Measurements from ENCODE around the gene PRR12. TPM values are rescaled to one million over a fixed set of nuclear protein-coding genes. Genes with fewer than 3 reads are reported as not detected.

The PRR12 gene
- total RNA-seq, result 7.4 and 16.8 TPM in 2 replicates

GRCh38 chr19:49590971-49591730 is at the start of gene PRR12:
PRR12 (plus strand) TSS chr19:49591182; CDS start chr19:49591655, 473 bp downstream.

GRCh38 chr19:49580264-49581006 is 10.5 kb upstream of the PRR12 start, which contains the start of gene NOSIP:
NOSIP (minus strand) TSS chr19:49580556; CDS start chr19:49560691, 19,865 bp downstream.

GRCh38 chr19:49581007-49581508 is 9.9 kb upstream of the PRR12 start, which contains the start of gene PRRG2:
PRRG2 (plus strand) TSS chr19:49581316; CDS start chr19:49583220, 1,904 bp downstream.

GRCh38 chr19:49640113-49640898 is 49.3 kb downstream of the PRR12 start, which contains the start of gene RRAS:
RRAS (minus strand) TSS chr19:49640143; CDS start chr19:49640098, 45 bp downstream.

DNA sequence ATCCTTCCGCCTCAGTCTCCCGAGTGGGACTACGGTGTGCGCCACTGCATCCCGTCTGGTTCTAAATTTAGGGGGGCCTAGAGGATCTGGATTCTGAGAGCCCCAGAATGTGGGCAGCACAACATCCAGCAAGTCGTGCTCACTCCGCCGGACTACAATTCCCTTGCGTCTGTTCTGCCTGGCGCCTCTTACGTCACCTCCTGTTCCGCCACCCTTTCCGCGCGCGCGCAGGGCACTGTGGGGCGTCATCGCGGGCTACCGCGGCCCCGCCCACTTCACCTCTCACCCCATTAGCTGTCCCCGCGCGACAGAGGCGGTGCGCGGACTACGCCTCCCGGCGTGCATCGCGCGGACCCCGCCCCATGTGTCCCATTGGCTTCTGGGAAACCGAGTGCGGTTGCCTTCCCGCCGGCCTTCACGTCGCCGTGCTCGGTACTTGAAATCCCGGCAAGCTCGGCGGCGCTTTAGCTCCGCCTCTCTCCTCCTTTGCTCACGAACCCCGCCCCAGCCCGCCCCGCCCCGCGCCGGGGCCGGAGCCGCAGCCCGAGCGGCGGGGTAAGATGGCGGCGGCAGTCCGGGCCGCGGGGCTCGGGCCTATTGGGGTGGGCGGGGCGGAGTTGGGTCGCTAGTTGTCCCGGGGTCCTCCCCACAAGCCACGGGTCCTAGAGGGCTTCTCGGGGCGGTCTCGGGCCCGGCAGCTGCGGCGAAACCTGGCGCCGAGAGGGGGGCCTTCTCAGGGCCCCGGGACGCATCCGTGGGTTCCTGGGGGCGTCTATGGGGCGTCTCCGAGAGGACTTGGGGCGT is 50.9 kb downstream of the PRR12 start, which contains the start of gene SCAF1:
Gene SCAF1, plus strand, starts transcription at position 522 of the 804 bp plus-strand sequence. CDS start 2,818 bp downstream, outside the sequence.

GRCh38 chr19:49665351-49666119 is 74.6 kb downstream of the PRR12 start, which contains the start of the genes BCL2L12 and IRF3:
BCL2L12 (plus strand) TSS chr19:49665933; CDS start chr19:49666693, 760 bp downstream.
IRF3 (minus strand) TSS chr19:49665857; CDS start chr19:49664838, 1,019 bp downstream.

Other genes starting within 250 kb of the PRR12 start
- gene TEAD2, start 228.8 kb upstream of the PRR12 start, total RNA-seq, result 56.4 and 70.2 TPM in 2 replicates
- 1.2 and 2.1 TPM in 2 replicates for gene DKKL1, start 227.3 kb upstream of the PRR12 start, total RNA-seq
- not detected in 2 replicates for gene KASH5, start 202.9 kb upstream of the PRR12 start, total RNA-seq
- gene PTH2, start 167.7 kb upstream of the PRR12 start, total RNA-seq, result not detected in 2 replicates
- gene GFY, start 165.8 kb upstream of the PRR12 start, total RNA-seq, result not detected in 2 replicates
- gene SLC17A7, start 149.7 kb upstream of the PRR12 start, total RNA-seq, result not detected in 2 replicates
- gene PIH1D1, start 139.4 kb upstream of the PRR12 start, total RNA-seq, result 88.8 and 114 TPM in 2 replicates
- 15.3 and 34.4 TPM in 2 replicates for gene ALDH16A1, start 138.0 kb upstream of the PRR12 start, total RNA-seq
- 3.5 and 4.8 TPM in 2 replicates for gene FLT3LG, start 117.0 kb upstream of the PRR12 start, total RNA-seq
- gene RPL13A, start 103.6 kb upstream of the PRR12 start, total RNA-seq, result 3,720 and 4,767 TPM in 2 replicates
- 3,676 and 7,959 TPM in 2 replicates for gene RPS11, start 94.7 kb upstream of the PRR12 start, total RNA-seq
- gene FCGRT, start 78.5 kb upstream of the PRR12 start, total RNA-seq, result 70.7 and 127 TPM in 2 replicates
- 108 and 253 TPM in 2 replicates for gene RCN3, start 63.2 kb upstream of the PRR12 start, total RNA-seq
- 80.7 and 83.4 TPM in 2 replicates for gene NOSIP, start 10.6 kb upstream of the PRR12 start, total RNA-seq
- 2.1 and 4.5 TPM in 2 replicates for gene PRRG2, start 9.9 kb upstream of the PRR12 start, total RNA-seq
- gene RRAS, start 49.0 kb downstream of the PRR12 start, total RNA-seq, result 64.0 and 122 TPM in 2 replicates
- 29.5 and 39.8 TPM in 2 replicates for gene SCAF1, start 51.0 kb downstream of the PRR12 start, total RNA-seq
- 43.8 and 83.4 TPM in 2 replicates for gene IRF3, start 74.7 kb downstream of the PRR12 start, total RNA-seq
- 12.6 and 19.8 TPM in 2 replicates for gene BCL2L12, start 74.8 kb downstream of the PRR12 start, total RNA-seq
- gene PRMT1, start 86.1 kb downstream of the PRR12 start, total RNA-seq, result 174 and 372 TPM in 2 replicates
- 1.7 and 2.9 TPM in 2 replicates for gene ADM5, start 98.4 kb downstream of the PRR12 start, total RNA-seq
- 15.8 and 50.0 TPM in 2 replicates for gene CPT1C, start 99.9 kb downstream of the PRR12 start, total RNA-seq
- not detected in 2 replicates for gene TSKS, start 172.1 kb downstream of the PRR12 start, total RNA-seq
- gene AP2A1, start 175.8 kb downstream of the PRR12 start, total RNA-seq, result 128 and 138 TPM in 2 replicates
- 21.5 and 30.1 TPM in 2 replicates for gene FUZ, start 222.1 kb downstream of the PRR12 start, total RNA-seq
- 21.1 and 32.3 TPM in 2 replicates for gene MED25, start 227.1 kb downstream of the PRR12 start, total RNA-seq

Data from epithelial cell of alveolus of lung (primary cell).